Transverse colon (tissue), 4 donors: Measurements from ENCODE around the gene NANP. TPM values are rescaled to one million over a fixed set of nuclear protein-coding genes. Genes with fewer than 3 reads are reported as not detected.
"Not testable (repeated sequence)": the region's sequence is repeated elsewhere in the genome, so short reads cannot be mapped to it uniquely, and the experiment has no call there.

Source experiments
- DNase-seq: peaks from one replicate; pipeline ENCODE4 v3.0.0-alpha.2; 2019
- H3K27ac ChIP-seq, 4 donors: fragments of 200-600 bp; sonication (generic); 2 replicates each; pipeline ENCODE4 v1.5.1; 2016 to 2018; ENCODE audit warnings: inconsistent platforms in 4 of 4
- H3K27me3 ChIP-seq: fragments of 200-600 bp; sonication (generic); 2 replicates; pipeline ENCODE4 v1.5.1; 2017; ENCODE audit warnings: inconsistent platforms
- H3K36me3 ChIP-seq, 4 donors: fragments of 200-600 bp; sonication (generic); 2 replicates each; pipeline ENCODE4 v1.5.1; 2017 to 2019; ENCODE audit warnings: inconsistent platforms in 4 of 4
- H3K4me1 ChIP-seq, 4 donors: fragments of 200-600 bp; sonication (generic); 2 replicates each; pipeline ENCODE4 v1.5.1; 2017 to 2020; ENCODE audit warnings: inconsistent platforms in 4 of 4
- H3K4me3 ChIP-seq, 4 donors: fragments of 200-600 bp; sonication (generic); 1 replicate in 1 of 4; 2 replicates in 3 of 4; pipeline versions ENCODE4 v1.5.1 to v1.6.1; 2017 to 2019; ENCODE audit warnings: inconsistent platforms in 4 of 4
- H3K9me3 ChIP-seq, 2 donors: fragments of 200-600 bp; sonication (generic); 2 replicates each; pipeline ENCODE4 v1.5.1; 2017 to 2019; ENCODE audit warnings: inconsistent platforms in 2 of 2
- CTCF ChIP-seq, 5 experiments: fragments of 200-600 bp in 3 of 5; fragments of 450-650 bp in 2 of 5; sonication (generic) in 3 of 5; IDR thresholded peaks; 1 replicate in 2 of 5; 2 replicates in 3 of 5; pipeline ENCODE4 v1.5.1; 2016 to 2017; ENCODE audit warnings: antibody characterized with exemption in 5 of 5, inconsistent platforms in 3 of 5, mild to moderate bottlenecking in 2 of 5, moderate library complexity in 1 of 5
- EP300 ChIP-seq: sonication (generic); formaldehyde crosslinking; IDR thresholded peaks from one replicate; pipeline ENCODE4 v1.6.1; 2017; ENCODE audit warnings: antibody characterized with exemption, low read depth
- POLR2A ChIP-seq: fragments of 450-650 bp; IDR thresholded peaks from one replicate; pipeline ENCODE4 v1.6.1; 2016; ENCODE audit warnings: antibody characterized with exemption, mild to moderate bottlenecking, moderate library complexity
- POLR2AphosphoS5 ChIP-seq, 3 donors: sonication (generic); formaldehyde crosslinking; IDR thresholded peaks; one replicate each; pipeline ENCODE4 v1.6.1; 2016; ENCODE audit warnings: antibody characterized with exemption in 3 of 3
- WGBS, 2 donors: methylation state at CpG; one replicate each; pipeline ENCODE4 v1.1.5; 2018; ENCODE audit warnings: low coverage in 1 of 2; 5-methylcytosine and 5-hydroxymethylcytosine counted together
- in situ Hi-C, 4 donors: fragments of 200-750 bp; cut with MboI; loops; one replicate each; pipeline versions ENCODE4 v1.15.0 to v1.15.1; 2017; ENCODE audit warnings: low sequenced_read_pairs in 3 of 4, low pct_ligation_motif_present in 1 of 4, low pct_unique_long_range_greater_than_20kb in 1 of 4
- intact Hi-C: fragments of 100-400 bp; cut with DNase I; formaldehyde crosslinking; loops from one replicate; pipeline ENCODE4 v1.15.1; 2023; ENCODE audit warnings: low total_unique reads
- total RNA-seq, 4 donors: library from RNA; depleted of rRNA; stranded (reverse); fragments of >200 nt; gene quantifications; one replicate each; pipeline ENCODE4 v1.1.0, GENCODE V29; 2016

The NANP gene
- total RNA-seq, 4 donors from 2014 or later: 1.4 to 7.1 (median 3.4) TPM

- Histone ChIP-seq H3K27ac (no peak overlapping the region), H3K36me3 (no peaks in the 10 kb centered on the region), H3K4me1 (no peaks in the 10 kb centered on the region), H3K9me3 (no peaks in the 10 kb centered on the region), H3K27me3 (no peaks in the 10 kb centered on the region), H3K4me3 (no peak overlapping the region)
- in situ Hi-C loops: no loop called here
- no peak for TF ChIP-seq POLR2AphosphoS5 (IDR thresholded peaks at IDR 0.05)
- no peak for TF ChIP-seq EP300
- no peak for TF ChIP-seq POLR2A
- TF ChIP-seq CTCF (IDR thresholded peaks at IDR 0.05): no peak
- no peak for DNase-seq
- WGBS, 2 donors: 76% methylated on average over 10 of the region's 10 CpGs; no CpG with 5 or more reads in 1 of the 2 donors
- intact Hi-C loops: no loop called here
These were observed 23.2 kb downstream of the NANP start for GRCh38 chr20:25600632-25601031.

GRCh38 chr20:25592135-25592852, 31.5 kb downstream of the NANP start:
- intact Hi-C loops: no loop called here
- H3K4me3 ChIP-seq: no peak overlapping the region
- TF ChIP-seq POLR2AphosphoS5 (IDR thresholded peaks at IDR 0.05) (no peak), EP300 (no peak), CTCF (IDR thresholded peaks at IDR 0.05) (no peak), POLR2A (no peak)
- in situ Hi-C loops: loop anchor here in 1 of 4 donors (25.0 kb wide), 1 partner anchor 270 kb away; no protein-coding TSS in a partner anchor
- no peak for DNase-seq
- H3K9me3 ChIP-seq: no peaks in the 10 kb centered on the region
- H3K4me1 ChIP-seq: no peaks in the 10 kb centered on the region
- WGBS, 2 donors: 38 to 55% methylated on average over 3 to 9 of the region's 9 CpGs
- H3K27ac ChIP-seq: no peak overlapping the region
- no peaks in the 10 kb centered on the region for H3K36me3 ChIP-seq
- H3K27me3 ChIP-seq: no peaks in the 10 kb centered on the region

- H3K9me3 ChIP-seq, H3K4me3 ChIP-seq, intact Hi-C loops, DNase-seq, H3K4me1 ChIP-seq, H3K27ac ChIP-seq, H3K36me3 ChIP-seq, H3K27me3 ChIP-seq: not testable (repeated sequence)
- 80 to 93% methylated on average over 1 to 4 of the region's 4 CpGs for WGBS, 2 donors
- in situ Hi-C loops: loop anchor here in 1 of 4 donors (25.0 kb wide), 1 partner anchor 272 kb away; no protein-coding TSS in a partner anchor
These were observed 33.0 kb downstream of the NANP start for GRCh38 chr20:25590778-25591177.

GRCh38 chr20:25588491-25588890, 35.3 kb downstream of the NANP start:
- no peak for TF ChIP-seq CTCF (IDR thresholded peaks at IDR 0.05)
- TF ChIP-seq POLR2A: no peak
- no peak for TF ChIP-seq POLR2AphosphoS5 (IDR thresholded peaks at IDR 0.05)
- no peak for TF ChIP-seq EP300
- no peaks in the 10 kb centered on the region for H3K9me3 ChIP-seq
- intact Hi-C loops: no loop called here
- in situ Hi-C loops: loop anchor here in 1 of 4 donors (25.0 kb wide), 1 partner anchor 274 kb away; no protein-coding TSS in a partner anchor
- peaks cover 0 to 11% (median 10%) of the 10 kb centered on the region in 4 donors for H3K4me1 ChIP-seq
- DNase-seq: no peak
- peaks cover 15% of the 10 kb centered on the region for H3K27me3 ChIP-seq
- no peaks in the 10 kb centered on the region for H3K36me3 ChIP-seq
- no peak overlapping the region for H3K4me3 ChIP-seq
- no peak overlapping the region for H3K27ac ChIP-seq
- WGBS, 2 donors: 91 to 100% methylated on average over 6 to 7 of the region's 7 CpGs

- intact Hi-C loops: no loop called here
- Histone ChIP-seq H3K4me3 (no peak overlapping the region), H3K27ac (no peak overlapping the region), H3K36me3 (no peaks in the 10 kb centered on the region), H3K9me3 (no peaks in the 10 kb centered on the region), H3K27me3 (peaks cover 15% of the 10 kb centered on the region), H3K4me1 (peaks cover 0 to 11% (median 10%) of the 10 kb centered on the region in 4 donors)
- no peak for DNase-seq
- no peak for TF ChIP-seq POLR2AphosphoS5 (IDR thresholded peaks at IDR 0.05)
- TF ChIP-seq EP300: no peak
- no peak for TF ChIP-seq CTCF (IDR thresholded peaks at IDR 0.05)
- no peak for TF ChIP-seq POLR2A
- 70 to 75% methylated on average over 2 to 5 of the region's 5 CpGs for WGBS, 2 donors
- in situ Hi-C loops: loop anchor here in 1 of 4 donors (25.0 kb wide), 1 partner anchor 275 kb away; no protein-coding TSS in a partner anchor
These were observed 36.3 kb downstream of the NANP start for GRCh38 chr20:25587536-25587935.
